IMR-90 (cell line): ENCODE results near the gene SPRED2. TPM values are rescaled to one million over a fixed set of nuclear protein-coding genes. Genes with fewer than 3 reads are reported as not detected.

Experiments used
- ATAC-seq: fragments of 200-7000 bp; cut with Tn5 transposase; 2 replicates; pipeline ENCODE4 v1.9.1; 2020; ENCODE audit warnings: low read depth, mild to moderate bottlenecking, moderate library complexity
- BruUV-seq: library from RNA; stranded (reverse); fragments of 400-500 nt; replicated peaks from 2 replicates; lab custom pipeline; 2021; lab: Mats Ljungman, UMichigan
- CTCF ChIA-PET: fragments of 300-600 bp; formaldehyde crosslinking; extraction: SDS; loops from one replicate; lab custom pipeline; 2021; ENCODE audit warnings: antibody characterized with exemption; lab: Yijun Ruan, JAX
- POLR2A ChIA-PET: fragments of 300-600 bp; sonication (Branson Sonifier 250); formaldehyde crosslinking; loops from one replicate; lab custom pipeline; 2022; ENCODE audit warnings: antibody characterized with exemption; ENCODE audit not compliant: unreplicated experiment; lab: Charles Lee
- DNase-seq: peaks from one replicate; pipeline ENCODE4 v3.0.0; 2013
- H2AFZ ChIP-seq: replicated peaks from 2 replicates; pipeline ENCODE3; 2013; ENCODE audit warnings: low read length, mild to moderate bottlenecking; ENCODE audit not compliant: poor library complexity
- H2AK5ac ChIP-seq: 2 replicates; pipeline ENCODE4 v1.6.1; 2013; ENCODE audit warnings: low read depth, low read length, inconsistent platforms
- H2AK9ac ChIP-seq: replicated peaks from 2 replicates; pipeline ENCODE3; 2013; ENCODE audit warnings: mild to moderate bottlenecking, low read depth, low read length, moderate library complexity; ENCODE audit not compliant: poor library complexity
- H2BK120ac ChIP-seq: 2 replicates; pipeline ENCODE4 v1.6.1; 2013; ENCODE audit warnings: low read depth, low read length, inconsistent platforms
- H2BK15ac ChIP-seq: 3 replicates; pipeline ENCODE4 v1.6.1; 2013; ENCODE audit warnings: low read depth, low read length, inconsistent platforms
- H2BK20ac ChIP-seq: 2 replicates; pipeline ENCODE4 v1.6.1; 2013; ENCODE audit warnings: low read depth, mild to moderate bottlenecking, inconsistent platforms, low read length, moderate library complexity
- H2BK5ac ChIP-seq: 2 replicates; pipeline ENCODE4 v1.6.1; 2013; ENCODE audit warnings: mild to moderate bottlenecking, low read depth, low read length, inconsistent platforms; ENCODE audit not compliant: poor library complexity, severe bottlenecking
- H3K14ac ChIP-seq: replicated peaks from 2 replicates; pipeline ENCODE4 v1.6.1; 2013; ENCODE audit warnings: low read depth, low read length, inconsistent platforms
- H3K18ac ChIP-seq: 2 replicates; pipeline ENCODE4 v1.6.1; 2013; ENCODE audit warnings: low read depth, low read length, control low read depth
- H3K23ac ChIP-seq: 2 replicates; pipeline ENCODE4 v1.6.1; 2013; ENCODE audit warnings: low read depth, low read length, inconsistent platforms
- H3K27ac ChIP-seq: 2 replicates; pipeline ENCODE4 v1.5.1; 2013; ENCODE audit warnings: mild to moderate bottlenecking, control low read depth, low read length; ENCODE audit not compliant: insufficient read depth
- H3K27me3 ChIP-seq: 2 replicates; pipeline ENCODE4 v1.6.1; 2013; ENCODE audit warnings: low read length; ENCODE audit not compliant: control insufficient read depth, insufficient read depth
- H3K36me3 ChIP-seq: 2 replicates; pipeline ENCODE4 v1.6.1; 2013; ENCODE audit warnings: low read length, mixed read lengths; ENCODE audit not compliant: control insufficient read depth, insufficient read depth
- H3K4ac ChIP-seq: 2 replicates; pipeline ENCODE4 v1.6.1; 2013; ENCODE audit warnings: low read depth, low read length, inconsistent platforms
- H3K4me1 ChIP-seq: 2 replicates; pipeline ENCODE4 v1.6.1; 2013; ENCODE audit warnings: low read length, mixed read lengths; ENCODE audit not compliant: control insufficient read depth, insufficient read depth
- H3K4me2 ChIP-seq: 2 replicates; pipeline ENCODE4 v1.6.1; 2013; ENCODE audit warnings: low read depth, mild to moderate bottlenecking, control low read depth, low read length, moderate library complexity
- H3K4me3 ChIP-seq: 2 replicates; pipeline ENCODE4 v1.5.1; 2013; ENCODE audit warnings: low read depth, mild to moderate bottlenecking, control low read depth, low read length, moderate library complexity; ENCODE audit not compliant: insufficient read depth
- H3K56ac ChIP-seq: 2 replicates; pipeline ENCODE4 v1.6.1; 2013; ENCODE audit warnings: low read length, inconsistent platforms; ENCODE audit not compliant: insufficient read depth; ENCODE audit errors: extremely low read depth
- H3K79me1 ChIP-seq, 2 experiments: 2 replicates each; pipeline ENCODE4 v1.6.1; 2013; ENCODE audit warnings: low read length in 2 of 2, inconsistent platforms in 1 of 2, low read depth in 1 of 2
- H3K9ac ChIP-seq: 2 replicates; pipeline ENCODE4 v1.6.1; 2013; ENCODE audit warnings: low read depth, low read length, control low read depth
- H3K9me1 ChIP-seq: 2 replicates; pipeline ENCODE4 v1.6.1; 2013; ENCODE audit warnings: low read length, inconsistent platforms; ENCODE audit not compliant: insufficient read depth
- H3K9me3 ChIP-seq: 2 replicates; pipeline ENCODE4 v1.6.1; 2013; ENCODE audit warnings: low read length; ENCODE audit not compliant: control insufficient read depth, insufficient read depth
- H4K20me1 ChIP-seq: 2 replicates; pipeline ENCODE4 v1.6.1; 2013; ENCODE audit warnings: low read length, inconsistent platforms; ENCODE audit not compliant: insufficient read depth
- H4K5ac ChIP-seq: 2 replicates; pipeline ENCODE4 v1.6.1; 2013; ENCODE audit warnings: mild to moderate bottlenecking, low read depth, low read length, control low read depth
- H4K8ac ChIP-seq, 2 experiments: 2 replicates each; pipeline ENCODE4 v1.6.1; 2013; ENCODE audit warnings: low read depth in 2 of 2, low read length in 2 of 2, control low read depth in 1 of 2, inconsistent platforms in 1 of 2
- H4K91ac ChIP-seq: 2 replicates; pipeline ENCODE4 v1.6.1; 2013; ENCODE audit warnings: low read depth, low read length, inconsistent platforms; ENCODE audit not compliant: insufficient read depth
- CEBPB ChIP-seq: IDR thresholded peaks from 2 replicates; pipeline ENCODE4 v1.6.1; 2012; ENCODE audit warnings: low read depth, low read length, improper control_type of control experiment
- CTCF ChIP-seq: conservative IDR thresholded peaks from 2 replicates; pipeline ENCODE4 v1.5.1; 2012; ENCODE audit warnings: mild to moderate bottlenecking, low read depth, low read length, improper control_type of control experiment
- ELK1 ChIP-seq: fragments of 150-350 bp; IDR thresholded peaks from 2 replicates; pipeline ENCODE4 v1.6.1; 2016; ENCODE audit warnings: low read depth, mild to moderate bottlenecking, low read length, moderate library complexity, borderline replicate concordance
- FOS ChIP-seq: fragments of 150-350 bp; IDR thresholded peaks from 2 replicates; pipeline ENCODE4 v1.6.1; 2016; ENCODE audit warnings: low read depth, low read length
- MAFK ChIP-seq: IDR thresholded peaks from 2 replicates; pipeline ENCODE4 v1.6.1; 2012; ENCODE audit warnings: low read depth, low read length, improper control_type of control experiment
- MAZ ChIP-seq: IDR thresholded peaks from 2 replicates; pipeline ENCODE4 v1.6.1; 2012; ENCODE audit warnings: low read depth, mild to moderate bottlenecking, low read length, improper control_type of control experiment, moderate library complexity, borderline replicate concordance
- POLR2A ChIP-seq: IDR thresholded peaks from 2 replicates; pipeline ENCODE4 v1.6.1; 2012; ENCODE audit warnings: mild to moderate bottlenecking, low read depth, low read length
- RAD21 ChIP-seq: IDR thresholded peaks from 2 replicates; pipeline ENCODE4 v1.6.1; 2012; ENCODE audit warnings: low read length, improper control_type of control experiment
- RCOR1 ChIP-seq: IDR thresholded peaks from 2 replicates; pipeline ENCODE4 v1.6.1; 2012; ENCODE audit warnings: mild to moderate bottlenecking, low read length, improper control_type of control experiment; ENCODE audit not compliant: insufficient replicate concordance
- SMC3 ChIP-seq: fragments of 150-350 bp; IDR thresholded peaks from 2 replicates; pipeline ENCODE4 v1.6.1; 2016; ENCODE audit warnings: low read depth, mild to moderate bottlenecking, antibody characterized with exemption, low read length, moderate library complexity
- WGBS, 2 experiments: methylation state at CpG; one replicate each; pipeline versions ENCODE4 v1.1.5 to v1.1.7; 2013; ENCODE audit warnings: missing lambda C conversion rate in 2 of 2; ENCODE audit not compliant: insufficient read length in 1 of 2; ENCODE audit errors: extremely low coverage in 2 of 2; 5-methylcytosine and 5-hydroxymethylcytosine counted together
- dilution Hi-C: fragments of 300-500 bp; cut with HindIII; formaldehyde crosslinking; loops from one replicate; pipeline ENCODE4 v1.14.3; 2018; ENCODE audit warnings: low sequenced_read_pairs; ENCODE audit not compliant: unreplicated experiment
- in situ Hi-C: fragments of 300-500 bp; cut with MboI; formaldehyde crosslinking; loops from 3 replicates; pipeline ENCODE4 v1.14.3; 2019; ENCODE audit warnings: low sequenced_read_pairs, inconsistent platforms, mixed read lengths
- intact Hi-C: fragments of 100-400 bp; cut with micrococcal nuclease; formaldehyde crosslinking; loops from 2 replicates; pipeline ENCODE4 v1.10.0; 2022
- polyA plus RNA-seq, 3 experiments: library from polyadenylated mRNA; depleted of rRNA; stranded (reverse); fragments of >200 nt; gene quantifications; 2 replicates each; pipeline ENCODE4 v1.2.3, GENCODE V29; 2012; ENCODE audit warnings: low replicate concordance in 1 of 3
- total RNA-seq: library from RNA; depleted of rRNA; stranded (reverse); fragments of >200 nt; gene quantifications from 2 replicates; pipeline ENCODE4 v1.2.3, GENCODE V29; 2012
- TF ChIP-seq, protein P1 (sequence below): fragments of 150-350 bp; IDR thresholded peaks from 2 replicates; pipeline ENCODE4 v1.6.1; 2017; ENCODE audit warnings: mild to moderate bottlenecking, antibody characterized with exemption, low read length, low read depth

The SPRED2 gene
- total and polyA plus RNA-seq, 2 of the 4 experiments (the other 2 are of a cell fraction): 4.8 to 18.7 TPM

- no peak for TF ChIP-seq FOS
Observed at GRCh38 chr2:65351948-65352595, 80.3 kb downstream of the SPRED2 start (continued).

DNA sequence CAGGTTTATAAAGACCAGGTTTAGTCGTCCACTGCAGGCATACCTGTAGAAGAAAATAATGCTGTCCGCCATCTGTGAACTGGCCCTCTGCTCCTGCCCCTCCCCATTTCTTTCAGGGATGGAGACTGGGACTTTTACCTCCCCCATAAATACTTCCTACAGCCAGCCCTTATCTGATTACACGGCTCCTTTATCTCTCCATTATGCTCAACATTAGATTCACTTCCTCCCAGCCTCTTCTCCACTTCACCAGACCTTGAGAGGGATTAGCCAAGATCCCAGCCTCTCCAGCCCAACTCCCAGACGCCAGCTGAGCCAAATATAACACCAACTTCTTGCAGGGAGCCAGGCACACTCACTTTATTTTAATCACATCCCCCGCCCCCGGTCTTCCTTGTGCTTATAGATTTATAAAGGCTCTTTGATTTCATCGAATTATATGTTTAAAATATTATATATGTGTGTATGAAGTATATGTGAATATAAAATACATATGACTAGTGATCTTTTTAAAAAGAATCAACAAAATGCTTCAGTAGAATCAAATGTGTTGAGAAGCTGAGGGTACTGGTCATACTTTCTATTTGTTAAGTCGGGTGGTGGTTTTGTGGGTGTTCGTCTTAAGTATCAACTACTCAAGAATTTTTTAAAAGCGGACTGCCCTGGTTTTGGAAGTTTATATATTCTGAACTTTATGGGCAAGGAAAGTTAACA is 81.0 kb downstream of the SPRED2 start:
- Histone ChIP-seq H3K9me1 (peaks cover 37% of the 10 kb centered on the region), H3K9me3 (no peaks in the 10 kb centered on the region), H2AK5ac (no peak overlapping the region), H3K27me3 (no peaks in the 10 kb centered on the region), H4K8ac (no peak overlapping the region), H3K79me1 (peaks cover 46 to 85% of the 10 kb centered on the region in 2 experiments), H3K14ac (0 out of 2 replicates have a peak overlapping the region, but pooled peaks have one; percentile 24), H3K56ac (no peak overlapping the region), H3K18ac (no peak overlapping the region), H4K91ac (no peak overlapping the region), H3K4me2 (no peak overlapping the region), H2AK9ac (no peak overlapping the region), H3K36me3 (no peaks in the 10 kb centered on the region), H3K23ac (no peak overlapping the region), H2BK120ac (no peak overlapping the region), H4K5ac (no peak overlapping the region), H4K20me1 (peaks cover 63% of the 10 kb centered on the region), H3K4me3 (no peak overlapping the region), H3K4ac (peak overlapping the region; percentile 22; the same call in 1 of the 2 replicates), H3K4me1 (peaks cover 18% of the 10 kb centered on the region), H2AFZ (no peak overlapping the region), H2BK20ac (no peak overlapping the region), H3K9ac (no peak overlapping the region), H3K27ac (no peak overlapping the region), H2BK5ac (no peak overlapping the region), H2BK15ac (no peak overlapping the region)
- dilution Hi-C loops: no loop called here
- WGBS, 2 experiments: 40% methylated on average over 1 of the region's 10 CpGs; no CpG with 5 or more reads in 1 of the 2 experiments
- ATAC-seq: peak; percentile 32
- in situ Hi-C loops: no loop called here
- POLR2A ChIA-PET: interaction anchor here (0.6 kb wide), 1 partner anchor 43 kb away, joined by 10 read pairs; no protein-coding TSS in a partner anchor
- intact Hi-C loops: no loop called here
- BruUV-seq: no TSS peak
- CTCF ChIA-PET: interaction anchor here (1.2 to 1.9 kb wide), 3 partner anchors 10 to 76 kb away, joined by 3 to 4 read pairs (median 4); no protein-coding TSS in a partner anchor
- DNase-seq: peak; percentile 54
- TF ChIP-seq MAZ: no peak
- TF ChIP-seq RAD21: no peak
- no peak for TF ChIP-seq CTCF
- no peak for TF ChIP-seq MAFK
- no peak for TF ChIP-seq SMC3
- TF ChIP-seq RCOR1: no peak
- TF ChIP-seq FOS: no peak
- TF ChIP-seq, protein P1, sequence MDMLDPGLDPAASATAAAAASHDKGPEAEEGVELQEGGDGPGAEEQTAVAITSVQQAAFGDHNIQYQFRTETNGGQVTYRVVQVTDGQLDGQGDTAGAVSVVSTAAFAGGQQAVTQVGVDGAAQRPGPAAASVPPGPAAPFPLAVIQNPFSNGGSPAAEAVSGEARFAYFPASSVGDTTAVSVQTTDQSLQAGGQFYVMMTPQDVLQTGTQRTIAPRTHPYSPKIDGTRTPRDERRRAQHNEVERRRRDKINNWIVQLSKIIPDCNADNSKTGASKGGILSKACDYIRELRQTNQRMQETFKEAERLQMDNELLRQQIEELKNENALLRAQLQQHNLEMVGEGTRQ: no peak
- TF ChIP-seq POLR2A: no peak
- no peak for TF ChIP-seq CEBPB
- TF ChIP-seq ELK1: no peak
